Caco-2 (cell line): ENCODE measurements around the gene REEP3. TPM values are rescaled to one million over a fixed set of nuclear protein-coding genes. Genes with fewer than 3 reads are reported as not detected.

Source experiments
- BruUV-seq: library from RNA; stranded (reverse); fragments of 400-500 nt; replicated peaks from 2 replicates; lab custom pipeline; 2021; lab: Mats Ljungman, UMichigan
- CTCF ChIA-PET: fragments of 300-600 bp; sonication (Branson Sonifier 250); formaldehyde crosslinking; loops from one replicate; lab custom pipeline; 2022; ENCODE audit warnings: antibody characterized with exemption; lab: Charles Lee
- POLR2A ChIA-PET: fragments of 300-600 bp; sonication (Branson Sonifier 250); formaldehyde crosslinking; loops from one replicate; lab custom pipeline; 2022; ENCODE audit warnings: antibody characterized with exemption; lab: Charles Lee
- DNase-seq, 2 experiments: peaks; one replicate each; pipeline versions ENCODE4 v3.0.0 to v3.0.0-alpha.2; 2020 to 2022
- H3K27me3 ChIP-seq: replicated peaks from 2 replicates; pipeline ENCODE4 v1.6.0; 2011; ENCODE audit warnings: low read length; ENCODE audit not compliant: control insufficient read depth, insufficient read depth
- H3K36me3 ChIP-seq: 2 replicates; pipeline ENCODE4 v1.5.1; 2011; ENCODE audit warnings: low read length; ENCODE audit not compliant: control insufficient read depth, insufficient read depth
- H3K4me1 ChIP-seq: fragments of 250-450 bp; sonication (Bioruptor Pico); 2 replicates; pipeline ENCODE4 v1.5.1; 2020; ENCODE audit warnings: mild to moderate bottlenecking
- H3K4me3 ChIP-seq: 2 replicates; pipeline ENCODE4 v1.5.1; 2011; ENCODE audit warnings: low read depth, mild to moderate bottlenecking, control low read depth, low read length
- H3K9me3 ChIP-seq: fragments of 250-450 bp; sonication (Bioruptor Pico); 2 replicates; pipeline ENCODE4 v1.5.1; 2020; ENCODE audit warnings: mild to moderate bottlenecking, moderate library complexity
- H3K27ac Mint-ChIP-seq: one replicate; pipeline ENCODE4 v1.8.0; 2022; ENCODE audit warnings: mixed read lengths; ENCODE audit not compliant: unreplicated experiment
- H3K27me3 Mint-ChIP-seq: one replicate; pipeline ENCODE4 v1.8.0; 2022; ENCODE audit warnings: mixed read lengths; ENCODE audit not compliant: insufficient read depth, unreplicated experiment
- H3K36me3 Mint-ChIP-seq: one replicate; pipeline ENCODE4 v1.8.0; 2022; ENCODE audit warnings: mild to moderate bottlenecking, mixed read lengths; ENCODE audit not compliant: insufficient read depth, unreplicated experiment
- H3K4me1 Mint-ChIP-seq: one replicate; pipeline ENCODE4 v1.8.0; 2022; ENCODE audit warnings: low read depth, mixed read lengths; ENCODE audit not compliant: unreplicated experiment
- H3K4me3 Mint-ChIP-seq: one replicate; pipeline ENCODE4 v1.8.0; 2022; ENCODE audit warnings: mild to moderate bottlenecking, moderate library complexity, mixed read lengths; ENCODE audit not compliant: unreplicated experiment
- H3K9me3 Mint-ChIP-seq: one replicate; pipeline ENCODE4 v1.8.0; 2022; ENCODE audit warnings: mixed read lengths; ENCODE audit not compliant: unreplicated experiment
- intact Hi-C: fragments of 100-400 bp; cut with micrococcal nuclease; formaldehyde crosslinking; loops from one replicate; pipeline ENCODE4 v1.10.0; 2022; ENCODE audit not compliant: unreplicated experiment
- total RNA-seq: library from RNA; stranded (reverse); gene quantifications from 2 replicates; pipeline ENCODE4 v1.2.3, GENCODE V29; 2022
- TF ChIP-seq, protein P1 (sequence below), 2 experiments: fragments of 200-600 bp in 1 of 2; IDR thresholded peaks; 1 replicate in 1 of 2; 2 replicates in 1 of 2; pipeline versions ENCODE4 v1.5.1 to v1.8.0; 2011 to 2022; ENCODE audit warnings: antibody characterized with exemption in 1 of 2, control low read depth in 1 of 2, inconsistent platforms in 1 of 2, low read depth in 1 of 2, low read length in 1 of 2, mild to moderate bottlenecking in 1 of 2, moderate library complexity in 1 of 2; ENCODE audit not compliant: insufficient read depth in 1 of 2, severe bottlenecking in 1 of 2, unreplicated experiment in 1 of 2

The REEP3 gene
- total RNA-seq, 1 experiment from 2014 or later = 66.4 TPM

DNA sequence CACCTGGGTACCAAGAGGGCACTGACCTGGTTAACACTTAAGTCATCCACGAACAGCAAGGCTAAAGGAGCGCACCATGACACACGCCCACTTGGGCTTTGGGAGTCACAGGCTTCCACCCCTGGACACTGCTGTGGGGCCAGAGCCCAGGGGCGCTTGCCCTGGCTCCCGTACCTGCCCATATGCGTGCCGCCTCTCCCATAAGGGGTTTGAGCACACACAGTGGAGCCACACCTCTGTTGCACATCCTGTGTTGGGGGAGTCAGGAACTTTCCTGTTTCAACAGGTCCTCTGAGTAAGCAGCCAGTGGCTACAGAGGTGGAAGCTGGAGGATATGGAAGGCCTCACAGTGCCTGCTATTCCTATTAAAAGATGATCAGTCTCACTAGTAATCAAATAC lies 152.0 kb downstream of the REEP3 start:
- intact Hi-C loops = no loop called here
- Mint-ChIP-seq H3K4me1 (no peaks in the 10 kb centered on the region), H3K27me3 (no peaks in the 10 kb centered on the region), H3K4me3 (no peak overlapping the region), H3K9me3 (no peaks in the 10 kb centered on the region), H3K36me3 (no peaks in the 10 kb centered on the region), H3K27ac (no peak overlapping the region)
- no peaks in the 10 kb centered on the region for H3K36me3 ChIP-seq
- ChIA-PET POLR2A (no interaction called here), CTCF (no interaction called here)
- no TSS peak for BruUV-seq
- no peak overlapping the region for H3K4me3 ChIP-seq
- no peak for DNase-seq
- no peaks in the 10 kb centered on the region for H3K4me1 ChIP-seq
- H3K9me3 ChIP-seq = no peaks in the 10 kb centered on the region
- no peaks in the 10 kb centered on the region for H3K27me3 ChIP-seq
- TF ChIP-seq, protein P1, sequence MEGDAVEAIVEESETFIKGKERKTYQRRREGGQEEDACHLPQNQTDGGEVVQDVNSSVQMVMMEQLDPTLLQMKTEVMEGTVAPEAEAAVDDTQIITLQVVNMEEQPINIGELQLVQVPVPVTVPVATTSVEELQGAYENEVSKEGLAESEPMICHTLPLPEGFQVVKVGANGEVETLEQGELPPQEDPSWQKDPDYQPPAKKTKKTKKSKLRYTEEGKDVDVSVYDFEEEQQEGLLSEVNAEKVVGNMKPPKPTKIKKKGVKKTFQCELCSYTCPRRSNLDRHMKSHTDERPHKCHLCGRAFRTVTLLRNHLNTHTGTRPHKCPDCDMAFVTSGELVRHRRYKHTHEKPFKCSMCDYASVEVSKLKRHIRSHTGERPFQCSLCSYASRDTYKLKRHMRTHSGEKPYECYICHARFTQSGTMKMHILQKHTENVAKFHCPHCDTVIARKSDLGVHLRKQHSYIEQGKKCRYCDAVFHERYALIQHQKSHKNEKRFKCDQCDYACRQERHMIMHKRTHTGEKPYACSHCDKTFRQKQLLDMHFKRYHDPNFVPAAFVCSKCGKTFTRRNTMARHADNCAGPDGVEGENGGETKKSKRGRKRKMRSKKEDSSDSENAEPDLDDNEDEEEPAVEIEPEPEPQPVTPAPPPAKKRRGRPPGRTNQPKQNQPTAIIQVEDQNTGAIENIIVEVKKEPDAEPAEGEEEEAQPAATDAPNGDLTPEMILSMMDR (IDR thresholded peaks at IDR 0.05; ENCODE audit: insufficient read depth in 1 of 2, low read depth in 1 of 2, low read length in 1 of 2, severe bottlenecking in 1 of 2, unreplicated experiment in 1 of 2) = no peak

DNA sequence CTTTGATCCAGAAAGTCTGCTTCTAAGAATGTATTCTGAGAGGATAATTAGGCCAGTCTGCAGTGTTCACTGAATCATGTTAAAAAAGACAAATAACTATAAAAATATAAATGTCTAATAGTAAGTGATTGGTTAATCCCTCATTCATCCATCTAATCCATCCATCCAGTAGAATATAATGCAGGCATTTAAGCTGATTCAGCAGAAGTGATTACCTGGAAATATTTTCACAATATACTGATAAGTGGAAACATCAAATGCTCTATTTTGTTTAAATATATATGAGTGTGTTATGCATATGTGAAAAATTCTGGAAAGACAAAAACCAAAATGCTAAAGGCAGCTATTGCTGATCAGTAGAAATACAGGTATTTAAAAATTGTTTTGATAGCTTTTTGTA lies 152.6 kb downstream of the REEP3 start:
- no peaks in the 10 kb centered on the region for H3K27me3 Mint-ChIP-seq
- H3K4me1 ChIP-seq = no peaks in the 10 kb centered on the region

More for the DNA sequence above, 152.6 kb downstream of the REEP3 start:
- DNase-seq = no peak
- intact Hi-C loops = no loop called here
- H3K4me3 Mint-ChIP-seq = no peak overlapping the region
- ChIA-PET POLR2A (no interaction called here), CTCF (no interaction called here)
- H3K4me3 ChIP-seq = no peak overlapping the region
- H3K27ac Mint-ChIP-seq = no peak overlapping the region
- no peaks in the 10 kb centered on the region for H3K4me1 Mint-ChIP-seq
- no peaks in the 10 kb centered on the region for H3K36me3 Mint-ChIP-seq
- H3K9me3 ChIP-seq = no peaks in the 10 kb centered on the region
- H3K9me3 Mint-ChIP-seq = no peaks in the 10 kb centered on the region
- BruUV-seq = no TSS peak
- TF ChIP-seq, protein P1 (IDR thresholded peaks at IDR 0.05; ENCODE audit: insufficient read depth in 1 of 2, low read depth in 1 of 2, low read length in 1 of 2, severe bottlenecking in 1 of 2, unreplicated experiment in 1 of 2) = no peak
- no peaks in the 10 kb centered on the region for H3K27me3 ChIP-seq
- H3K36me3 ChIP-seq = no peaks in the 10 kb centered on the region

Other genes with a start within 250 kb of the REEP3 start
- gene JMJD1C, start 55.4 kb upstream of the REEP3 start, total RNA-seq = 89.7 and 95.7 TPM in 2 replicates